ENCODE measurements around the gene AP1S1.
"Not testable (repeated sequence)": the region's sequence is repeated elsewhere in the genome, so short reads cannot be mapped to it uniquely, and the experiment has no call there.

The AP1S1 gene

DNA sequence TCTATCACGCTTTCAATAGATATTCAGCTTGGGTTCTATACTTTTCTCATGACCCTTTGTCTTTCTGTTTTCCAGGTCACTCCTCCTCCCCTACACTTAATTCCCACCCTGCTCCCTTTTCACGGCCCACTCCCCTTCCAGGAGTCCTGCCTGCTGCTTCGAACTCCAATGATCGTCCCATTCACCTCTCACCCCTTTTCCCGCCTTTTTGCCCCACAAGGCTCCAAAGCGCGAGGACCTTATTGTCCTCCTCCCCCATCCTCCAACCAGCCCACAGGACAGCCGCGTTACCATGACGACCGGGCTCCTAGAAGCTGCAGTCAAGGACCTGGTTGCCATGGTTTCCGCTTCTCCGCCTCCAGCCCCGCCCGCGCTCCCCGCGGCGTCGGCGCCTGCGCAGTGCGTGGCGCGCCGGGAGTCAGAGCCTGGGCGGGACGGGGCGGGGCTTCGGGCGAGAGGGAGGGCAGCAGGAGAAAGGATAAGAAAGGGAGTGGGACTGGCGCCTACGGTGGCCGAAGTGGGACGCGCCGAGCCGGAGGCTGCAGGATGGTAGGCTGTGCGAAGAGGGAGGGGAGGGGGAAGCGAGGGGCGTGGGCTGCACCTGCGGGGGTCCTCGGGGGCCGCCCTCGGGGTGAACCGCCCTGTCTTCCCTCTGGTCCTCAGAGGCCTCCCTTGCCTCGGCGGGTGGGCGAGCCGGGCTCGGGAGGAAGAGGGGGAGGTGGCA lies at the start of gene AP1S1:
AP1S1 (plus strand) TSS at position 508 of the 724 bp plus-strand sequence; CDS start at position 547, 39 bp downstream.
- in situ Hi-C loops (cut with MboI; ENCODE audit: low sequenced_read_pairs), result no loop called here

DNA sequence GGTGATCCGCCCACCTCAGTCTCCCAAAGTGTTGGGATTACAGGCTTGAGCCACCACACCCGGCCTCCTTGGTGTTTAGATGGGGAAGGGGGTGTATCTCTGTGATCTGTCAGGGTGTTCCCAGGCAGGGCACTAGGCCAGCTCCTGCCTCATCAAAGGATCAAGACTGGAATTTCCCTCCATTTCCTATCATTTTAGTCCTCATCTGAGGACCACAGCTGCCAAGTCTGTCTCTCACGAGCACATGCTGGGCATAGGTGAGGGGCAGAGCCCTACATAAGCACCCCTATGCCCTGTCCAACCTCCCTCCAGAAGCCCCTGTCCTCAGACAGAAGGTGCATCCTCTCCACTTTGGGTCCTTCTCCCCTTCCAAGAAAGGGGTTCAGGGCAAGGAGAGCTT lies 49.5 kb upstream of the AP1S1 start:
- in situ Hi-C loops (cut with MboI; ENCODE audit: low sequenced_read_pairs), result no loop called here

DNA sequence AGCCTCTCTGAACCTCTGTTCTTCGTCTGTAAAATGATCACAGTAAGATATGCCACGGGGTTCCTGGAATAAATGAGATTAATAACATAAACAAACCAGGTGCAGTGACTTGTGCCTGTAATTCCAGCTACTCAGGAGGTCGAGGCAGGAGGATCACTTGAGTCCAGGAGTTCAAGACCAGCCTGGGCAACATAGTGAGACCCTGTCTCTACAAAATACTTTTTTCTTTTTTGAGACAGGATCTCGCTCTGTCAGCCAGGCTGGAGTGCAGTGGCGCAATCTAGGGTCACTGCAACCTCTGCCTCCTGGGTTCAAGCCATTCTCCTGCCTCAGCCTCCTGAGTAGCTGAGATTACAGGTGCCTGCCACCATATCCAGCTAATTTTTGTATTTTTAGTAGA lies 49.0 kb upstream of the AP1S1 start:
- in situ Hi-C loops (cut with MboI; ENCODE audit: low sequenced_read_pairs), result not testable (repeated sequence)

DNA sequence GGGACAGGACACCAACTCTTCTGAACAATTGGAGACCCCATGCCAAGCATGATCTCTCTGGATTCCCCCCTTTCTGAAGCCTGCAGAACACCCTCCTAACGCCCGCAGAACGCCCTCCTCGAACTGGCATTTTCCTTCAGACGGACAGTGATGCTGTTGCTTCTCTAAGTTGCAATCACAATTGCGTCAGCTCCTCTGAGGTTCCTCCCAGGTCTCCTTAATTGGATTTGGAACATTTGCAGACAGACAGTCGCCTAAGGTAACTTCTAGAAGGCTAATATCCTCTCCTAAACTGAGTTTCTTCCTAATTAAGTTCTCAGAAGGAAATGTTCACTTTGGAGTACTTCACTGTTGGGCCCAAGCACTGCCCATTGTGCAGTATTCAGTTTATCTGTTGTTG lies 47.9 kb upstream of the AP1S1 start:
- in situ Hi-C loops (cut with MboI; ENCODE audit: low sequenced_read_pairs), result no loop called here

GRCh38 chr7:101108330-101108857 lies 45.9 kb upstream of the AP1S1 start:
- in situ Hi-C loops (cut with MboI; ENCODE audit: low sequenced_read_pairs), result no loop called here

DNA sequence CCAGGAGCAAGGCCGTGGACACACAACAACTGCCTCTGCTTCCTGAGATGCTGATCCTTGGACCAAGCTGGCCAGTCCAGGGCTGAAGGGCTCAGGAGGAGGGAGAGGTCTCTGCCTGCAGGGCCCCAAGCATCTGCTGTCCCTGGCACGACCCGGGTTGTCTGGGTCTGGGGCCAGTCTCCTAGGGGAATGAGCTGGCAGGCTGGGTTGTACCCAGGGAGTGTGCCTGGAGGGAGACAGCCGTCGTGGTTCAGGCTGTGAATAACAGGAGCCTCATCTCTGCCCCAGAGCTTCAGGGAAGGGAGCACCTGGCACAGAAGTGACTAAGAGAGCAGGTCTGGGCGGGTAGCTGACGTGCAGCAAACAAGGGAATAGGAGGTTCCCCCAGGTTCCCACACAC lies 45.3 kb upstream of the AP1S1 start:
- in situ Hi-C loops (cut with MboI; ENCODE audit: low sequenced_read_pairs), result no loop called here

DNA sequence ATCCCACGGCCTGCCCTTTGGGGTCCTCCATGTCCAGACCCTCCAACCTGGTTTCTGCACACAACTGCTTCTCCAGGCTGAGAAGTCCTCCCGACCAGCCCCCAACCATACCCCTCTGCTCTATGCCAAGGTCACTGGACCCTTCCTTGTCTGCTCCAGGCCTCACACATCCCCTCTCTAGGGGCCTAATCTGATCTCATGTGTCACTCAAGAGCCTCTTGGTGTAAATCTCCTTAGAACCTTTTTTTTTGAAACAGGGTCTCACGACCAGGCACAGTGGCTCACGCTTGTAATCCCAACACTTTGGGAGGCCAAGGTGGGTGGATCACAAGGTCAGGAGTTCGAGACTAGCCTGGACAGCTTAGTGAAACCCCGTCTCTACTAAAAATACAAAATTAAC lies 44.9 kb upstream of the AP1S1 start:
- in situ Hi-C loops (cut with MboI; ENCODE audit: low sequenced_read_pairs), result no loop called here

- in situ Hi-C loops (cut with MboI; ENCODE audit: low sequenced_read_pairs), result no loop called here
Measured at GRCh38 chr7:101111261-101111660, 43.0 kb upstream of the AP1S1 start.

GRCh38 chr7:101112233-101112632 lies 42.0 kb upstream of the AP1S1 start:
- in situ Hi-C loops (cut with MboI; ENCODE audit: low sequenced_read_pairs), result no loop called here

GRCh38 chr7:101113140-101113539 lies 41.1 kb upstream of the AP1S1 start:
- in situ Hi-C loops (cut with MboI; ENCODE audit: low sequenced_read_pairs), result not testable (repeated sequence)

DNA sequence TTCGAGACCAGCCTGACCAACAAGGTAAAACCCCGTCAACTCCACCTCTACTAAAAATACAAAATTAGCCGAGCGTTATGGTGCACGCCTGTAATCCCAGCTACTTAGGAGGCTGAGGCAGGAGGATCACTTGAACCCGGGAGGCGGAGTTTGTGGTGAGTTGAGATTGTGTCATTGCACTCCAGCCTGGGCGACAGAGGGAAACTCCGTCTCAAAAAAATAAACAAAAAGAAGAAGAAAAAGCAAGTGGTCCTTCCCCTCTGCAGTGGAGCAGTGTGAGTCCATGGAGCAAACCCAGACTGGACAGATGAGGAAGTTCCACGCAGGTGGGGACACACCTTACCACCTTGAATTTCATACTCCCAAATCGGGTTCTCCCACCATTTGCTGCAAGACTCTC lies 40.4 kb upstream of the AP1S1 start:
- in situ Hi-C loops (cut with MboI; ENCODE audit: low sequenced_read_pairs), result no loop called here

DNA sequence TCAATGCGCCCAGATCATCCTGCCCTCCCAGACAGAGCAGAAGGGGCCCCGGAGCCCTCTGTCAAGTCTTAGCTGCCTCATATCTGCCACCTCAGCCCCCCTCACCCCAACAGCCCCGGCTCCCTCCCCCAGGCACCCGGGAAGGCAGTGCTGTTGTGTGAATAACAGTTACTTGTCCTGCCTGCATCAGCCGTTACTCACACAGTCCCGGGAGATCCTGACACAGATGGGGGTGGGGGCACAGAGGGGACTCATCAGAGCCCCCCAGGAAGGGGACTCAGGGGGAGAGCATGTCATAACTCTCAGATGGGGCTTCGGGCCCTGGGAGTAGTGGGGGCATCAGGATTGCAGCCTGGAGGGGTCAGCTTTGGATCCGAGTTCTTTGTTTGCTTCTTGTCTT lies 39.8 kb upstream of the AP1S1 start:
- in situ Hi-C loops (cut with MboI; ENCODE audit: low sequenced_read_pairs), result no loop called here

DNA sequence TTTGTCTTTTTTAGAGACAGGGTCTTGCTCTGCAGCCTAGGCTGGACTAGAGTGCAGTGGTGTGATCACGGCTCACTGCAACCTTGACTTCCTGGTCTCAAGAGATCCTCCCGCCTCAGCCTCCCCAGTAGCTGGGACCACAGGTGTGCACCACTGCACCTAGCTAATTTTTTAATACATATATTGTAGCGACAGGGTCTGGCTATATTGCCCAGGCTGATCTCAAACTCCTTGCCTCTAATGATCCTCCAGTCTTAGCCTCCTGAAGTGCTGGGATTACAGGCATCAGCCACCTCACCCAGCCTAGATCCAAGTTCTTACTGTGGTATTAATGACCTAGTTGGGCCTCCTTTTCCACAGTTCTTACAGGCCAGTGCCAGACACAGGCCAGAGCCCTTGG lies 39.1 kb upstream of the AP1S1 start:
- in situ Hi-C loops (cut with MboI; ENCODE audit: low sequenced_read_pairs), result no loop called here

- in situ Hi-C loops (cut with MboI; ENCODE audit: low sequenced_read_pairs), result no loop called here
Measured at GRCh38 chr7:101116898-101117297, 37.4 kb upstream of the AP1S1 start.

DNA sequence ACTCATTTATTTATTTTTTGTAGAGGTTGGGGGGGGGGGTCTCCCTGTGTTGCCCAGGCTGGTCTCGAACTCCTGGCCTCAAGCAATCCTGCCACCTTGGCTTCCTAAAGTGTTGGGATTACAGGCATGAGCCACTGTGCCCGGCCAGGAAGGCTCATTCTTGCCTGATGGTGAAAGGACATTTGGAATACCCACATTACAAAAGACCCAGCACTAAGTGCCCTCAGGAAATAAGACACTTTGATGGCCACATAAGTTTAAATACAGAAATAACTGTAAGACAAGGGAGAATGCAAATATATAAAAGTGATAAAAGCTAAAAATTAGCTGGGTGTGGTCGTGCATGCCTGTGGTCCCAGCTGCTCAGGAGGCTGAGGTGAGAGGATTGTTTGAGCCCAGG lies 35.4 kb upstream of the AP1S1 start:
- in situ Hi-C loops (cut with MboI; ENCODE audit: low sequenced_read_pairs), result no loop called here

- in situ Hi-C loops (cut with MboI; ENCODE audit: low sequenced_read_pairs), result no loop called here
Measured at GRCh38 chr7:101119876-101120275, 34.4 kb upstream of the AP1S1 start.

- in situ Hi-C loops (cut with MboI; ENCODE audit: low sequenced_read_pairs), result no loop called here
Measured at GRCh38 chr7:101120315-101120714, 34.0 kb upstream of the AP1S1 start.

DNA sequence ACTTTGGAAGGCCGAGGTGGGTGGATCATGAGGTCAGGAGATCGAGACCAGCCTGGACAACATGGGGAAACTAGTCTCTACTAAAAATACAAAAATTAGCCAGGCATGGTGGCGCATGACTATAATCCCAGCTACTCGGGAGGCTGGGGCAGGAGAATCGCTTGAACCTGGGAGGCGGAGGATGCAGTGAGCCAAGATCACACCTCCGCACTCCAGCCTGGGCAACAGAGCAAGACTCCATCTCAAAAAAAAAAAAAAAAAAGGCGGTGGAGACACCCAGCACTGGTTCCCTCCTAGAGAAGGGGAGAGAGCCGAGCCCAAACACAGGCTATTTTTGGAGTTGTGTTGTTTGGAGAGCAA lies 32.7 kb upstream of the AP1S1 start:
- in situ Hi-C loops (cut with MboI; ENCODE audit: low sequenced_read_pairs), result not testable (repeated sequence)

DNA sequence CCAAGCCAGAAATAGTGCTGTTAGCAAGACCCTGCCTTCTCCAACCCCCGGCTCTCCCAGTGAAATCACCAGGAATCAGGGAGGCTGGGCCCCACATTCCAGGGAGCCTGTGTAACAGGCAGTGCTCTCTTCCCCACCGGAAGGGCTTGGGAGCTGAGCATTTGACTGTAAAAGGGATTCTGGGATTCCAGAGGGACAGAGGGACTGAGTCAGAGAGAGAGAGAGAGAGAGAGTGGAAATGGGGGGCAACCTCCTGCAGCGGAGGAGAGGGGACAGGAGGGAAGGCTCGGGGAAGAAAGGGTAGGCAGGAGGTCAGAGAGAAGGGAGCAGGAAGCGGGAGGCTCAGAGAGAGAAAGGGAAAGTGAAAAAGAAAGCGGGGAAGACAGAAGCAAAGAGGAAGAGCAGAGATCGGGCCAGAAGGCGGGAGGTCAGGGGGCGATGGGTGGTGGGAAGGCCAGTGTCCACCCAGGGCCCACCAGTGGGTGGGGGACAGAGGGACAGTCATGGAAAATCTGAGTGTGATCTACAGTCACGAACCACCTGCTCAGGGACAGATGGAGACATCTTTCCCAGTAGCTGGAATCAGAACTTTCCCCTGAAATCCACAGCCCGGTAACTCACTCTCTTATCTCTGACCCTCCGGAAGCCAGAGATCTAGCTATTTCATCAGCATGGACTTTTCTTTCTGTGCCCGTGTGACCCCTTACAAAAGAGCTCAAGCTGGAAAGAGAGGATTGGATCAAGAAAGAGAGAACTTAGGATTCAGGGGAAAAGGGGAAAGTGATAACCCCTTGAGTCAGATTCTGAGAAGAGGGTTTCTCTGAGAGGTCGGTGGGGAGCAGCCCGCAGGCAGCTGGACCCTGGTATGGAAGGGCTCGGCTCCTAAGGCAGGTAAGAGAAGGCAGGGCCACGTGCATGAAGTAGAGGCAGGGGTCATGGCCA lies 32.0 kb upstream of the AP1S1 start:
- in situ Hi-C loops (cut with MboI; ENCODE audit: low sequenced_read_pairs), result no loop called here

DNA sequence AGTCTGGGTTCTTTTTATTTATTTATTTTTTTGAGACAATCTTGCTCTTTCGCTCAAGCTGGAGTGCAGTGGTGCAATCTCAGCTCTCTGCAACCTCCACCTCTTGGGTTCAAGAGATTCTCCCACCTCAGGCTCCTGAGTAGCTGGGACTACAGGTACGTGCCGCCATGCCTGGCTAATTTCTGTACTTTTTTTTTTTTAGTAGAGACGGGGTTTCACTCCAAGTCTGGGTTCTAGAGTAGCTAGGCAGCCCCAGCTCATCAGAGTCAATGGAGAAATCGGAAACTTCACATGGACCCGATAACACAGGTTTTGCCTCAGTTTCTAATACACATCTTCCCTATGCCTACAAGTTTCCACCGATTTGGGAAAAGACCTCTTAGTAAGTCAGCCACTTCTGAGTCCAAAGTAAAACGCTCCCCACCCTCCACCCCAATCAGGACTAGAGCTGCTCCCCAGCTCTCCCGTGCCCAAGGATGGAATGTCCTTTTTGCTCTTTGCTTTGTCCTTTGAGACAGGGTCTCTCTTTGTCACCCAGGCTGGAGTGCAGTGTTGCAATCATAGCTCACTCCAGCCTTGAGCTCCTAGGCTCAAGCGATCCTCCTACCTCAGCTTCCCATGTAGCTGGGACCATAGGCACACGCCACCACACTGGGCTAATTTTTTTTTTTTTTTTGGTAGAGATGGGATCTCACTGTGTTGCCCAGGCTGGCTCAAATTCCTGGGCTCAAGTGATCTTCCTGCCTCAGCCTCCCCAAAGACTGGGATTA lies 31.2 kb upstream of the AP1S1 start:
- in situ Hi-C loops (cut with MboI; ENCODE audit: low sequenced_read_pairs), result no loop called here

GRCh38 chr7:101123703-101124068 lies 30.6 kb upstream of the AP1S1 start:
- in situ Hi-C loops (cut with MboI; ENCODE audit: low sequenced_read_pairs), result no loop called here

Data from hTERT RPE-1 (cell line).